GM12872 (cell line): ENCODE measurements around the gene TTC33.

Source experiments
- TF ChIP-seq, protein P1 (sequence below): IDR thresholded peaks from 3 replicates; pipeline ENCODE4 v1.5.1; 2011; ENCODE audit warnings: low read depth, mild to moderate bottlenecking, low read length, moderate library complexity; ENCODE audit not compliant: insufficient read depth

TTC33 gene

DNA sequence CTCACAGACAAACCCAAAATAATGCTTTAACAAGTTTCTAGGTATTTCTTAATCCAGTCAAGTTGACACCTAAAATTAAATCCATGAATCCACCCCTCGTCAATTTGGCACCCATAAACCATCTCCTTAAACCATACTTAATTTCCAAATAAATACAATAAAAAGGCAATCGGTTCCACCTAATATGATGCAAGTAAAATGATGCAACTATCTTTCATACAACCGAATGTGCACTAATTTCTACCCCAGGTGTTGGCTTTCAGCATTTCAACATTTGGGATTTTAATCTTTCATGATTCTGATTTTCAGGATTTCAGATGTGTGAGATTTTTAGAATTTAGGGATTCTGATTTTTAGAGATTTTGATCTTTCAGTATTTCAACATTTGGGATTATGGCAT is 25.1 kb upstream of the TTC33 start:
- TF ChIP-seq, protein P1, sequence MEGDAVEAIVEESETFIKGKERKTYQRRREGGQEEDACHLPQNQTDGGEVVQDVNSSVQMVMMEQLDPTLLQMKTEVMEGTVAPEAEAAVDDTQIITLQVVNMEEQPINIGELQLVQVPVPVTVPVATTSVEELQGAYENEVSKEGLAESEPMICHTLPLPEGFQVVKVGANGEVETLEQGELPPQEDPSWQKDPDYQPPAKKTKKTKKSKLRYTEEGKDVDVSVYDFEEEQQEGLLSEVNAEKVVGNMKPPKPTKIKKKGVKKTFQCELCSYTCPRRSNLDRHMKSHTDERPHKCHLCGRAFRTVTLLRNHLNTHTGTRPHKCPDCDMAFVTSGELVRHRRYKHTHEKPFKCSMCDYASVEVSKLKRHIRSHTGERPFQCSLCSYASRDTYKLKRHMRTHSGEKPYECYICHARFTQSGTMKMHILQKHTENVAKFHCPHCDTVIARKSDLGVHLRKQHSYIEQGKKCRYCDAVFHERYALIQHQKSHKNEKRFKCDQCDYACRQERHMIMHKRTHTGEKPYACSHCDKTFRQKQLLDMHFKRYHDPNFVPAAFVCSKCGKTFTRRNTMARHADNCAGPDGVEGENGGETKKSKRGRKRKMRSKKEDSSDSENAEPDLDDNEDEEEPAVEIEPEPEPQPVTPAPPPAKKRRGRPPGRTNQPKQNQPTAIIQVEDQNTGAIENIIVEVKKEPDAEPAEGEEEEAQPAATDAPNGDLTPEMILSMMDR = no peak

DNA sequence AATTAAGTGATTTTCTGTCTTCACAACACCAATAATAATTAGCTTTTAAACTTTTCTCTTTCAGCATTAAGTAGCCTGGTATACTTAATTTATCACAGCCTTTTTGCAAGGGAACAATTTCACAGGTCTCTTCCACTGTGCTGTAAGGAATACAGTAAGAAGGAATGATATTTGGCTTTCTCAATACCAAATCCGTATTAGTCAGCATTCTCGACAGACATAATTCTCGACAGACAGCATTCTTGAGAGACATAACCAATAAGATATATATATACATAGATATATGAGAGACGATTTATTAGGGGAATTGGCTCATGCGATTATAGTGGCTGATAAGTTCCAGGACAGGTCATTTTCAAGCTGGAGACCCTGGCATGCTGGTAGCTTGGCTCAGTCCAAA is 24.4 kb upstream of the TTC33 start:
- TF ChIP-seq, protein P1 = no peak

DNA sequence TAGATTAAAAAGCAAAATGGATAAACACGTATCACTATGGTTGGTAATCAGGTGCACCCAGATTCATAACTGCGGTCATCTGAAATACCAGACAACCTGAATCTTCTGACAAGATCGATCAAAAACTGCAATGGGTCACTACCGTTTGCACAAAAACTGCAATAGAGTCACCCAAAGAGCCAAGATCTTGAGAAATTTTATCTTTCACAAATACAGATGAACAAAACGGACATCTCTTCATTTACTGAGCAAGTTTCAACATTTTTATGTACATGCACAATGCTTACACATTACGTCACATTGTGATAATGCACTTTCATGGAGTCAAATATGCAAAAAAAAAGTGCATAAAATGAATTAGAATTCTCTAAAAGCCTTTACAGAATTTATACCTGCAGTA is 23.8 kb upstream of the TTC33 start:
- TF ChIP-seq, protein P1 = no peak

DNA sequence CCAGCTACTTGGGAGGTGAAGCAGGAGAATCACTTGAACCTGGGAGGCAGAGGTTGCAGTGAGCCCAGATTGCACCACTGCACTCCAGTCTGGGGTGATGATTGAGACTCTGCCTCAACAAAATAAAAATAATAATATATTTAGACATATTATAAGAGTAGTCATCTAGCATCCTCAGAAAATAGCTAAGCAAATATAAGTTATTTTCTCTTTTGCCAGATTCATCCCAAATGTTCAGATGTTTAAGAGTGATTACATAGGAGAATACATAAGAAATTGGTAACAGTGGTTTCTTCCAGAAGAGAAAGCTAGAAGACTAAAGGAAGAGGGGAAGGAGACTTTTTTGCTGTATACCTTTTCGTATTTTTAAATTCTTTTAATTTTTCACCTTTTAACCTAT is 22.4 kb upstream of the TTC33 start:
- TF ChIP-seq, protein P1 = no peak

DNA sequence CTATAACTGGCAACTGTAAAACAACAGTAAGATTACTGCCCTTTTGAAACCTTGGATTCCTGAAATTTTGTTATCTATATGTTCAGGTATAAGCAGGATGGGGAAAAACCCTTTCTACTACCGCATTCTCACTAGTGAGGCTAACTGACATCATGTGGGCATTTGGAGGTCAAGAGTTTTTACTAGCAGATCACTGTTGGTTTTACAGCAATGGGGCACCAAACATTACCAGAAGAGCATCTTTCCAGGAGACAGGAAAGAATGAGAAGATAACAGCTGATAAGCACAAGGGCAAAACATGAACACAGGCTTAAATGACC is 20.9 kb upstream of the TTC33 start:
- TF ChIP-seq, protein P1 = no peak

DNA sequence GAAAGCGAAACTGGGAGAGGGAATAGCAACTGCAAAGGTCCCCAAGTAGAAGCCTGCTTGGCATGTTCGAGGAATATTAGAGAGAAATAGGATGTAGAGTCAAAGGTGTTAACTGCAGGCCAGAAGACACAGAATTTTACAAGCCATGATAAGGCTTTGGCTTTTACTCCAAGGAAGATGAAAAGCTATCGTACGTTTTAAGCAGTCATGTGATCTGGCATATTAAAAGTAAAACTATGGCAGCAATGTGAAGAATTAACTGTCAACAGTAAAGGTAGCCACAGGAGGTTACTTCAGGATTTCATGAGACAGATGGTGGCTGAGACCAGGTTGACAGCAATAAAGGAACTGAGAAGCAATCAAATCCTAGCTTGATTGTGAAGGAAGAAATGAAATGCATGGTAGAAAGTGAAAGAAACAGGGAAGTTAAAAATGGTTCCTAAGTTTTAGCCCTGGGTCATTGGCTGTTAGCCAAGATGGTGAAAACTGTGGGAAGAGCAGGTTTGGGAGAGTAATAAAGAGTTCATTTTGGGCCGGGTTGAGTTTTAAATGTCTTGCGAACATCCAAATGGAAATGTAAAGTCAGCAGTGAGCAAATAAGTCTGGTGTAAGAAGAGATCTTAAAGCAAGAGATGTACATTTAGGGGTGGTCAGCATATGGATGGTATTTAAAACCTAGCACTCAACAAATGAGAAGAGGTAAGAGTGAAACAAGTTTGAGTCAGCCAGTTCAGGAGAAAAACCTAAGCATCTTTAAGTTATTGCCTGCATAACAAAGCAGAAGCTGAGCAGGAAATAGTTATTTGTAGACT is 20.3 kb upstream of the TTC33 start:
- TF ChIP-seq, protein P1 = no peak

DNA sequence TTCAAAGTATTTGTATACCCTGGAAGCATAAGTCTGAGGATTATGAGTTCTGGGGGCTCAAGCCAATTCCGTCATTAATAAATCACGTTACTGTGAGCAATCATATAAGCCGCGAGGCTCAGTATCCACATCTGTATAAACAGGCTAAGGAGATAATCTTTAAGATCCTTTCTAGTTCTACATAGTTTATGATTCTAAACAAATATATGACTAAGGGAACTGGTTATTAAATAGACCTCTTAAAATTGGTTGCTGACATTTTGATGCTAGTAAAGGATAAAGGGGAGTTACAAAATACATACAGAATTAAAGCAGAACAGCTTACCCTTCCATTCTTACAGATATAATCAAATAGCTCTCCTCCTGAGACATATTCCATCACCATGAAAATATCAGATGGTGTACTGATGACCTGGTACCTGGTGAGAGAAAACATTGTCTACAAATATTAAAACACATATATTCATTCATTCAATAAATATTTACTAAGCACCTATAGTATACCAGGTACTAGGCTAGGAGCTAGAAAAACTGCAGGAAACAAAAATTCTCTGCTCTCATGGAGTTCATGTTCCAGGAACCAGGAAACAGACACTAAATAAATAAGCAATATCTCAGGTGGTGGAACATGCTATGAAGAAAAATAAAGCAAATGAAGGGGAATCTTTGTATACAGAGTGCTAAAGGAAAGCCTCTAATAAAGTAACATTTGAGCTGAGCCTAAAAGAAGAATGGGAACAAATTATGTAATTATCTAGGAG is 19.5 kb upstream of the TTC33 start:
- TF ChIP-seq, protein P1 = no peak
